HL-60/S4 treated with retinoic acid at 250 ng/mL for 4 days and 3 days (cell line): Measurements from ENCODE around the gene CDKN2AIPNL.

Experiments
- in situ Hi-C: fragments of 300-500 bp; cut with MboI; formaldehyde crosslinking; loops from 2 replicates; pipeline ENCODE4 v1.7.0; 2022; ENCODE audit warnings: low sequenced_read_pairs

The CDKN2AIPNL gene

GRCh38 chr5:134411546-134412266 lies at the start of gene CDKN2AIPNL:
Gene CDKN2AIPNL, minus strand, starts transcription at chr5:134411881. Its CDS starts 27 bp downstream, at chr5:134411854.
- in situ Hi-C loops = no loop called here

GRCh38 chr5:134460551-134460950 lies 48.9 kb upstream of the CDKN2AIPNL start:
- in situ Hi-C loops = no loop called here

- in situ Hi-C loops = no loop called here
These were observed 47.8 kb upstream of the CDKN2AIPNL start for GRCh38 chr5:134459491-134459890.

GRCh38 chr5:134459010-134459403 lies 47.3 kb upstream of the CDKN2AIPNL start:
- in situ Hi-C loops = no loop called here

GRCh38 chr5:134458234-134459009 lies 46.7 kb upstream of the CDKN2AIPNL start:
- in situ Hi-C loops = no loop called here

- in situ Hi-C loops = no loop called here
These were observed 46.1 kb upstream of the CDKN2AIPNL start for GRCh38 chr5:134457801-134458200.

- in situ Hi-C loops = no loop called here
These were observed 45.1 kb upstream of the CDKN2AIPNL start for GRCh38 chr5:134456825-134457224.

GRCh38 chr5:134455466-134455865 lies 43.8 kb upstream of the CDKN2AIPNL start:
- in situ Hi-C loops = no loop called here

GRCh38 chr5:134453016-134453415 lies 41.3 kb upstream of the CDKN2AIPNL start:
- in situ Hi-C loops = no loop called here

- in situ Hi-C loops = no loop called here
These were observed 40.3 kb upstream of the CDKN2AIPNL start for GRCh38 chr5:134451936-134452505.

- in situ Hi-C loops = no loop called here
These were observed 39.7 kb upstream of the CDKN2AIPNL start for GRCh38 chr5:134451225-134451935.

GRCh38 chr5:134450374-134450773 lies 38.7 kb upstream of the CDKN2AIPNL start:
- in situ Hi-C loops = no loop called here

- in situ Hi-C loops = no loop called here
These were observed 37.5 kb upstream of the CDKN2AIPNL start for GRCh38 chr5:134449167-134449566.

GRCh38 chr5:134447815-134448520 lies 36.3 kb upstream of the CDKN2AIPNL start:
- in situ Hi-C loops = no loop called here

GRCh38 chr5:134446938-134447337 lies 35.3 kb upstream of the CDKN2AIPNL start:
- in situ Hi-C loops = no loop called here

GRCh38 chr5:134445856-134446818 lies 34.5 kb upstream of the CDKN2AIPNL start:
- in situ Hi-C loops = no loop called here

GRCh38 chr5:134444941-134445471 lies 33.3 kb upstream of the CDKN2AIPNL start:
- in situ Hi-C loops = no loop called here

- in situ Hi-C loops = no loop called here
These were observed 28.6 kb upstream of the CDKN2AIPNL start for GRCh38 chr5:134440201-134440755.

- in situ Hi-C loops = no loop called here
These were observed 27.6 kb upstream of the CDKN2AIPNL start for GRCh38 chr5:134439210-134439654.
